Measurements from ENCODE around the gene TXNRD2. TPM values are rescaled to one million over a fixed set of nuclear protein-coding genes. Genes with fewer than 3 reads are reported as not detected.
A peak's percentile ranks its signal among the peaks of the same experiment; 100 is the strongest.

The TXNRD2 gene
- total RNA-seq, 4 donors from 2014 or later = 34.8 to 40.6 (median 37.8) TPM

- peaks cover 0 to 94% (median 0%) of the 10 kb centered on the region in 3 donors for H3K36me3 ChIP-seq
- no peaks in the 10 kb centered on the region for H3K4me1 ChIP-seq
- no peak overlapping the region for H3K4me3 ChIP-seq
- H3K27ac ChIP-seq = no peak overlapping the region
- no peaks in the 10 kb centered on the region for H3K27me3 ChIP-seq
- H3K9me3 ChIP-seq = no peaks in the 10 kb centered on the region
- 85 to 89% methylated on average over 7 of the region's 7 CpGs for WGBS, 2 donors
- TF ChIP-seq CTCF (IDR thresholded peaks at IDR 0.05) = no peak
- TF ChIP-seq EP300 (IDR thresholded peaks at IDR 0.05) = no peak
- no peak for TF ChIP-seq POLR2A (IDR thresholded peaks at IDR 0.05)
- DNase-seq (ENCODE audit: low spot score in 2 of 2) = no peak
Observed at GRCh38 chr22:19898145-19898544, 43.5 kb downstream of the TXNRD2 start.

GRCh38 chr22:19897726-19898125 is 43.9 kb downstream of the TXNRD2 start:
- H3K9me3 ChIP-seq = no peaks in the 10 kb centered on the region
- no peak for TF ChIP-seq POLR2A (IDR thresholded peaks at IDR 0.05)
- no peak for TF ChIP-seq EP300 (IDR thresholded peaks at IDR 0.05)
- no peak for TF ChIP-seq CTCF (IDR thresholded peaks at IDR 0.05)
- H3K4me3 ChIP-seq = no peak overlapping the region
- peaks cover 0 to 3% (median 1%) of the 10 kb centered on the region in 4 donors for H3K4me1 ChIP-seq
- H3K27me3 ChIP-seq = no peaks in the 10 kb centered on the region
- peaks cover 0 to 94% (median 0%) of the 10 kb centered on the region in 3 donors for H3K36me3 ChIP-seq
- WGBS, 2 donors = 85% methylated on average over 14 to 15 of the region's 16 CpGs
- H3K27ac ChIP-seq = no peak overlapping the region
- DNase-seq (ENCODE audit: low spot score in 2 of 2) = no peak

GRCh38 chr22:19896665-19897355 is 44.8 kb downstream of the TXNRD2 start:
- H3K36me3 ChIP-seq = peaks cover 0 to 85% (median 0%) of the 10 kb centered on the region in 3 donors

GRCh38 chr22:19895160-19895849 is 46.3 kb downstream of the TXNRD2 start:
- Histone ChIP-seq H3K4me3 (no peak overlapping the region), H3K9me3 (no peaks in the 10 kb centered on the region), H3K4me1 (peaks cover 0 to 26% (median 19%) of the 10 kb centered on the region in 4 donors), H3K27me3 (no peaks in the 10 kb centered on the region), H3K36me3 (peaks cover 0 to 85% (median 0%) of the 10 kb centered on the region in 3 donors), H3K27ac (no peak overlapping the region)
- 92 to 95% methylated on average over 21 to 22 of the region's 23 CpGs for WGBS, 2 donors
- no peak for DNase-seq (ENCODE audit: low spot score in 2 of 2)
- TF ChIP-seq POLR2A (IDR thresholded peaks at IDR 0.05) (no peak), CTCF (IDR thresholded peaks at IDR 0.05) (no peak), EP300 (IDR thresholded peaks at IDR 0.05) (no peak)

More at GRCh38 chr22:19896665-19897355, 44.8 kb downstream of the TXNRD2 start:
- no peaks in the 10 kb centered on the region for H3K9me3 ChIP-seq
- no peaks in the 10 kb centered on the region for H3K27me3 ChIP-seq
- TF ChIP-seq EP300 (IDR thresholded peaks at IDR 0.05) (no peak), CTCF (IDR thresholded peaks at IDR 0.05) (no peak), POLR2A (IDR thresholded peaks at IDR 0.05) (no peak)
- no peak overlapping the region for H3K27ac ChIP-seq
- H3K4me1 ChIP-seq = peaks cover 0 to 12% (median 9%) of the 10 kb centered on the region in 4 donors
- no peak for DNase-seq (ENCODE audit: low spot score in 2 of 2)
- H3K4me3 ChIP-seq = no peak overlapping the region
- 72 to 84% methylated on average over 8 to 14 of the region's 15 CpGs for WGBS, 2 donors

- no peak overlapping the region for H3K4me3 ChIP-seq
- no peaks in the 10 kb centered on the region for H3K27me3 ChIP-seq
- peaks cover 0 to 79% (median 0%) of the 10 kb centered on the region in 3 donors for H3K36me3 ChIP-seq
- DNase-seq (ENCODE audit: low spot score in 2 of 2) = no peak
- TF ChIP-seq POLR2A (IDR thresholded peaks at IDR 0.05) (no peak), CTCF (IDR thresholded peaks at IDR 0.05) (no peak), EP300 (IDR thresholded peaks at IDR 0.05) (no peak)
- H3K27ac ChIP-seq = peak overlapping the region in 1 of 4 donors; percentile 23
- no peaks in the 10 kb centered on the region for H3K9me3 ChIP-seq
- peaks cover 0 to 26% (median 19%) of the 10 kb centered on the region in 4 donors for H3K4me1 ChIP-seq
- 91 to 96% methylated on average over 10 to 11 of the region's 15 CpGs for WGBS, 2 donors
Observed at GRCh38 chr22:19893363-19893762, 48.3 kb downstream of the TXNRD2 start.

Data from tibial nerve (tissue), 4 donors.